ENCODE data around the gene RFTN2.
"Not testable (repeated sequence)": the region's sequence is repeated elsewhere in the genome, so short reads cannot be mapped to it uniquely, and the experiment has no call there.

RFTN2 gene

GRCh38 chr2:197604117-197604860 is 71.1 kb downstream of the RFTN2 start:
- no peak for DNase-seq (ENCODE audit: low read depth, low spot score)

DNA sequence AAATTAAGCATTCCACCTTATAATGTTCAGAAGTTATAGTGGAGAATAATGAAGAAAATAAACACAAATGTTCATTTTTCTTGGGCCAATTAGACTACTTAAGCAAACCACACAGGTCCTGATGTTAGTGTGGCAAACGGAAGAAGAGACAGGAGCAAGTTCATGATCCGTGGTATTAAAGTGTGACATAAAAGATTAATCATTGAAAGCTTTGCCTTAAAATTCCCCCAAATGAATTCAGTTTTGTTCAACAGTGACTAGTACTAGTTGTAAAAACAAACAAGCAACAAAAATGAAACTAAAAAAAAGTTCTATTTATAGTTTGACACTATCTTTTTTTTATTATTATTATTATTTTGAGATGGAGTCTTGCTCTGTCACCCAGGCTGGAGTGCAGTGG is 73.7 kb downstream of the RFTN2 start:
- no peak for DNase-seq (ENCODE audit: low read depth, low spot score)

DNA sequence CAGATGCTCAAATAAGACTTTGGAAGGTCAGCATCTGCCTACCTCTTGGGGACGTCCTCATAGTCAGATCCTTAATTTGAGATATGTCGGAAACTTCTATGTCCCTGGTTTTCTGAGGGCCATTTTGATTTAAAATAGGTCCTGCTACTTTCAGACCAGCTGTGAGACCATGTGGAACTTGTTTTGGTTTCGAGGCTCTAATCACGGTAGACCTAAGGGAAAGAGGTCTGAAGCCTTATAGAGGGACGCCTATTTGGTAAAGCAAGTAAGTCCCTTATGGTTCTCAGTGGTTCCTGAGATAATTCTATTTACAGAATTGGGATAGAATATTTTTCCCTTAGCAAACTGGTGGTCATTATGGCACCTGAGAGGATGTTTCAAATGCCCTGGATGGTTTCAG is 75.1 kb downstream of the RFTN2 start:
- no peak for DNase-seq (ENCODE audit: low read depth, low spot score)

DNA sequence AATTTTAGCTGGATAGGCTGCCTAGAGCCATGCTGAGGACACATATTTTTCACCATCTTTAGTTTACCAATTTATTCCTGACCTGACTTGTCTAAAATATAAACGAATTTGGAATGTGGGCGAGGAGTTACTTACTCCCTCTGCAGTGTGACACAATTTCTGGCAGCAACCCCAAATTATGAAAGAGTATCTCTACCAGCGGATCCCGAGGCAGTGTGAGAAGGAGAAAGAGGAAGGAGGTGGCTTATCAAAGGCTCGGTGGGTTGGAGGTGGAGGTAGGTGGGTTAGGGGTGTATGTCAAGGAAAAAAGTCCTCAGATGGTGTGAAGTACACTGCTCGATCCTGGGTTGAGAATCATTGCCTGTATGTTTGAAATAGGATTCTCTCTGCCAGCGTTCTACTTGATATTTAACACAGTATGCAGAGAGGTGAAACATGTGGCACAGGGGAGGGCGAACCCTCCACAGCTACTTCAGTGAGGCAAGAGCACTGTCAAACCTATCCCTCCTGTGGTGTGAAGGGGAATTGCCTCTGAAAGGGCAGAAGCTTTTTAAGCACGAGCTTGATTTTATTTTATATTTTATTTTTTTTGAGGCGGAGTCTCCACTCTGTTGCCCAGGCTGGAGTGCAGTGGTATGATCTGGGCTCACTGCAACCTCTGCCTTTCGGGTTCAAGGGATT is 76.0 kb downstream of the RFTN2 start:
- no peak for DNase-seq (ENCODE audit: low read depth, low spot score)

- no peak for DNase-seq (ENCODE audit: low read depth, low spot score)
Measured at GRCh38 chr2:197598450-197598849, 76.9 kb downstream of the RFTN2 start.

GRCh38 chr2:197597166-197597565 is 78.2 kb downstream of the RFTN2 start:
- no peak for DNase-seq (ENCODE audit: low read depth, low spot score)

GRCh38 chr2:197596766-197597165 is 78.6 kb downstream of the RFTN2 start:
- no peak for DNase-seq (ENCODE audit: low read depth, low spot score)

- no peak for DNase-seq (ENCODE audit: low read depth, low spot score)
Measured at GRCh38 chr2:197591339-197592072, 83.9 kb downstream of the RFTN2 start.

DNA sequence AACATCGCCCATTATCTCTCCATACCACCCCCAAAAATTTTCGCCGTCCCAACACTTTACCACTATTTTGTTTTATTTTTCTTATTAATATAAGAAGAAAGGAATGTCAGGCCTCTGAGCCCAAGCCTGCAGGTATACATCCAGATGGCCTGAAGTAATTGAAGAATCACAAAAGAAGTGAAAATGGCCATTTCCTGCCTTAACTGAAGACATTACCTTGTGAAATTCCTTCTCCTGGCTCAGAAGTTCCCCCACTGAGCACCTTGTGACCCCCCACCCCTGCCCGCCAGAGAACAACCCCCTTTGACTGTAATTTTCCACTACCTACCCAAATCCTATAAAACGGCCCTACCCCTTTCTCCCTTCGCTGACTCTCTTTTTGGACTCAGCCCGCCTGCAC is 88.1 kb downstream of the RFTN2 start:
- not testable (repeated sequence) for DNase-seq (ENCODE audit: low read depth, low spot score)

- not testable (repeated sequence) for DNase-seq (ENCODE audit: low read depth, low spot score)
Measured at GRCh38 chr2:197580166-197580565, 95.2 kb downstream of the RFTN2 start.

DNA sequence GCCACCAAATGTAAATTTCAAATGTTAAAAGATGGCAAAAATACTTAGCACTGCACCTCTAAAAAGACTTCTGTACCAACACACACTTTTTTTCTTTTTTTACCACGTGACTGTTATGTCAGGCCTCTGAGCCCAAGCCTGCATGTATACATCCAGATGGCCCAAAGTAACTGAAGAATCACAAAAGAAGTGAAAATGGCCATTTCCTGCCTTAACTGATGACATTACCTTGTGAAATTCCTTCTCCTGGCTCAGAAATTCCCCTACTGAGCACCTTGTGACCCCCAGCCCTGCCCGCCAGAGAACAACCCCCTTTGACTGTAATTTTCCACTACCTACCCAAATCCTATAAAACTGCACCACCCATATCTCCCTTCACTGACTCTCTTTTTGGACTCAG is 97.1 kb downstream of the RFTN2 start:
- not testable (repeated sequence) for DNase-seq (ENCODE audit: low read depth, low spot score)

- no peak for DNase-seq (ENCODE audit: low read depth, low spot score)
Measured at GRCh38 chr2:197577446-197577845, 97.9 kb downstream of the RFTN2 start.

- DNase-seq (ENCODE audit: low read depth, low spot score): peak; percentile 34
Measured at GRCh38 chr2:197576631-197577030, 98.8 kb downstream of the RFTN2 start.

DNA sequence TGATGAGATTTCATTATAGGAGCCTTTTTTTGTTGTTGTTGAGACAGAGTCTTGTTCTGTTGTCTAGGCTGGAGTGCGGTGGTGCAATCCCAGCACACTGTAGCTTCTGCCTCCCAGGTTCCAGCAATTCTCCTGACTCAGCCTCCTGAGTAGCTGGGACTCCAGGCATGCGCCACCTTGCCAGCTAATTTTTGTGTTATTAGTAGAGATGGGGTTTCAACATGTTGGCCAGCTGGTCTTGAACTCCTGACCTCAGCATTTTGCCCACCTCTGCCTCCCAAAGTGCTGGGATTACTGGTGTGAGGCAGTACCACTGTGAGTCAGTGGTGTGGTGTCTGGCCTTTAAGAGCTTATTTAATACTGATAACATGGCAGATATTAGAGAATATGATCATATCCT is 99.4 kb downstream of the RFTN2 start:
- no peak for DNase-seq (ENCODE audit: low read depth, low spot score)

DNA sequence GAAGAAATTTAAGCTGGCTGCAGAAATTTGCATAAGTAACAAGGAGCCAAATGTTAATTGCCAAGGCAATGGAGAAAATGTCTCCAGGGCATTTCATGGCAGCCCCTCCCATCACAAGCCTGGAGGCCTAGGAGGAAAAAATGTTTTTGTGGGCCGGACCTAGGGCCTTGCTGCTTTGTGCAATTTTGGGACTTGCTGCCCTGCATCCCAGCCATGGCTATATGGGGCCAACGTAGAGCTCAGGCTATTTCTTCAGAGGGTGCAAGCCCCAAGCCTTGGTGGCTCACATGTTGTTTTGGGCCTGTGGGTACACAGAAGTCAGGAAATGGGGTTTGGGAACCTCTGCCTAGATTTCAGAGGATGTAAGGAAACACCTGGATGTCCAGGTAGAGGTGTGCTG is 101.8 kb downstream of the RFTN2 start:
- DNase-seq (ENCODE audit: low read depth, low spot score): no peak

DNA sequence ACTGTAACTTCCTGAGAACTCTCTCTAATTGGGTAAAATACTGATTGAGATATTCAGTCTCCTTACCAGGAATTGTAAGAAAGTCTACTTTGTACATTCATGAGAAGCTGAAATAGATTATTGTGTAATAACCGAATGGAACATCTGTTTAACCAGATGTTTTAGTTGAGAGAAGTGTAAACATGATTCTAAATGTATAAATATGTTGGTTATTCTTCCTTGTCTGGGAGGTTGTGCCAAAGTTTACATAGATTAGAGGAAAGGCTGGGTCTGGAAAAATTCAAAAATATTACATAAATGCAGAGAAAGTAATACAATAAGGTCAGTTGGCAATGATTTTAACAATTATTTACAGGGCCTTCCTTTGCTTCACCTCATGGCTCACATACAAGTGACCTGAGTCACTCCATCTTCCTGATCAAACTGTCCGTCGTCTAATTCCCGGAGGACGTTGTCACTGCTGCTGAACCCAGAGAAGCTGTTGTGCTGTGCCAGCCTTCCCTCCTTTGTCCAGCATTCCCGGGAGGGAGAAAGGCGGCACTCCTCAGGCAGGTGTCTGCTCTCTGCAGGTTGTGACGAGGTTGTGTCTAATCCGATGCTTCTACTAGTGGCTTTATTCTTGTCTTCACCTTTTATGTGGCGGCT is 103.6 kb downstream of the RFTN2 start:
- no peak for DNase-seq (ENCODE audit: low read depth, low spot score)

DNA sequence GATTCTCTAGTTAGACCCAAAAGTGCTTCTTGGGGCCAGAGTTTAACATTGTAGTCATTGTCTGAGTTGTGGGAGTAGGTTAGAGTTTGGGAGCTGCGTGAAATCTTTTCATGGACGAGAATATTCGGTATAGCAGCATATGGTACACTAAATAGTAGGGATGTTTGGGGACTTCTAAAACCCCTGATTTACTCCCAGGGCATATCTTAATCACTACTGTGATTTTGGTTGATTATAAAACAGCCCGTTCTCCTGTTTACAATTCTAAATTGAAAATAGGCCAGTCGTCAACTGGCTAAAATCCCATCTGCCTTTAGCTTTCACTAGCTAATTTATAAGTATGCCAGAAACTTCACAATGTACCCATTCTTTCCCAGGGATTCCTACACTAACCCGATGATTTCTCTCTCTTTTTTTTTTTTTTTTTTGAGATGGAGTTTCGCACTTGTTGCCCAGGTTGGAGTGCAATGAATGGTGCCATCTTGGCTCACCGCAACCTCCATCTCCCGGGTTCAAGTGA is 115.2 kb downstream of the RFTN2 start:
- no peak for DNase-seq (ENCODE audit: low read depth, low spot score)

GRCh38 chr2:197559681-197560080 is 115.7 kb downstream of the RFTN2 start:
- no peak for DNase-seq (ENCODE audit: low read depth, low spot score)

GRCh38 chr2:197558393-197558792 is 117.0 kb downstream of the RFTN2 start:
- no peak for DNase-seq (ENCODE audit: low read depth, low spot score)

DNA sequence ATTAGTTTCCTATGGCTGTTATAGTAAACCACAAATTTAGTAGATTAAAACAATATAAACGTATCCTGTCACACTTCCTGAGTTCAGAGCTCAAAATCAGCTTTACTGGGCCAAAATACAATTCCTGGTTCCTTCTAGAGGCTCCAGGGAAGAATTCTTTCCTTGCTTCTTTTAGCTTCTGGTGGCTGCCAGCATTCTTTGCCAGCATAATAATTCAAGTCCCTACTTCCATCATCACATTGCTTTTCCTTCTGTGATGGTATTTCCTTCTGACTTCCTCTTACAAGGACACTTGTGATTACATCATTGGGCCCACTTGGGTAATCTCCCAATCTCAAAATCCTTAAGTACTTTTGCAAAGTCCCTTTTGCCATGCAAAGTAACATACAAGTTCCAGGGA is 118.9 kb downstream of the RFTN2 start:
- no peak for DNase-seq (ENCODE audit: low read depth, low spot score)

DNA sequence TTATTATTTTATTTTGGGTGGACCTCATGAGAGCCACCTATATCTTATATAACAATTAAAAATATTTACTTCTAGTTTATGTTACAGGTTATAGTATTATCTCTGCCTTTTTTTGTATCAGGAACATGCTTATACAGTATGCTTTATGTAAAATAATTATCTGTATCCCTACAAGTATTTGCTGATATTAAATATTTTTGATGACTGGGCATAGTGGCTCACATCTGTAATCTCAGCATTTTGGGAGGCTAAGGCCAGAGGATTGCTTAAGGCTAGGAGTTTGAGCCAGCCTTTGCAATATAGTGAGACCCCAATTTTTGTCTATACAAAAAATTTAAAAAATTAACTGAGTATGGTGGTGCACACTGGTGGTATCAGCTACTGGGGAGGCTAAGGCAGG is 119.9 kb downstream of the RFTN2 start:
- DNase-seq (ENCODE audit: low read depth, low spot score): no peak

DNA sequence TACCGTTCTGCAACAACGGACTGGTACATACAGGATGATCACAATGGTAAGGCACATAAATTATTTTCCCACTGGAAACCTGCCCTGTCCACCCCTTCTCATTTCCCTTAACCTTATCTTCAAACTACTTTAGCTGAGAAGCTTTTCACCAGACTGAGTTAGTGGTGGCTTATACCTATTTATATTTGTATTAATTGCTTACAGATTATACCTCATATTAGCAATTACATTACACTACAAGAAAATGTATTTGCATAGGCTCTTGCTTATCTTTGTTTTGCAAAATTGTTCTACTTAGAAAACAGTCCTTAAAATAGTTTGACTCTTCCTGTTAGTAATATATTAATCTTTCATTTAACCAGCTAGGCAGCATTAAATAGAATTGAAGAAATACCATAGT is 124.1 kb downstream of the RFTN2 start:
- not testable (repeated sequence) for DNase-seq (ENCODE audit: low read depth, low spot score)

All from brain pericyte (primary cell).